Gastrocnemius medialis (tissue), 4 donors: ENCODE data around the gene BLOC1S2. TPM values are rescaled to one million over a fixed set of nuclear protein-coding genes. Genes with fewer than 3 reads are reported as not detected.
"Not testable (repeated sequence)": the region's sequence is repeated elsewhere in the genome, so short reads cannot be mapped to it uniquely, and the experiment has no call there.

Experiments used
- ATAC-seq, 2 donors: fragments of 150-250 bp; one replicate each; pipeline ENCODE4 v1.9.1; 2016
- DNase-seq, 2 donors: peaks; one replicate each; pipeline ENCODE4 v3.0.0-alpha.2; 2019
- H3K27ac ChIP-seq, 4 donors: fragments of 200-600 bp; sonication (generic); 1 replicate in 1 of 4; 2 replicates in 3 of 4; pipeline ENCODE4 v1.5.1; 2016 to 2018; ENCODE audit warnings: mild to moderate bottlenecking in 2 of 4, moderate library complexity in 1 of 4
- H3K27me3 ChIP-seq, 3 donors: fragments of 200-600 bp; sonication (generic) in 2 of 3; 1 replicate in 1 of 3; 2 replicates in 2 of 3; pipeline versions ENCODE4 v1.5.1 to v1.6.0; 2016 to 2019; ENCODE audit warnings: mild to moderate bottlenecking in 1 of 3, moderate library complexity in 1 of 3
- H3K36me3 ChIP-seq, 2 donors: fragments of 200-600 bp; sonication (generic) in 1 of 2; one replicate each; pipeline ENCODE4 v1.5.1; 2017 to 2018
- H3K4me1 ChIP-seq, 2 donors: fragments of 200-600 bp; sonication (generic) in 1 of 2; one replicate each; pipeline ENCODE4 v1.5.1; 2016 to 2017; ENCODE audit warnings: mild to moderate bottlenecking in 2 of 2
- H3K4me3 ChIP-seq, 4 donors: fragments of 200-600 bp; sonication (generic) in 3 of 4; 1 replicate in 1 of 4; 2 replicates in 3 of 4; pipeline ENCODE4 v1.5.1; 2016 to 2019; ENCODE audit warnings: mild to moderate bottlenecking in 2 of 4
- H3K9me3 ChIP-seq, 3 donors: fragments of 200-600 bp; sonication (generic) in 2 of 3; 1 replicate in 1 of 3; 2 replicates in 2 of 3; pipeline ENCODE4 v1.5.1; 2016 to 2019
- CTCF ChIP-seq, 5 experiments: fragments of 450-650 bp in 3 of 5; fragments of 200-600 bp in 2 of 5; sonication (generic) in 2 of 5; IDR thresholded peaks in 4 of 5; conservative IDR thresholded peaks in 1 of 5; 1 replicate in 4 of 5; 2 replicates in 1 of 5; pipeline ENCODE4 v1.5.1; 2016 to 2019; ENCODE audit warnings: antibody characterized with exemption in 5 of 5, mild to moderate bottlenecking in 3 of 5, moderate library complexity in 3 of 5
- POLR2A ChIP-seq, 2 donors: fragments of 450-650 bp; IDR thresholded peaks; one replicate each; pipeline ENCODE4 v1.6.1; 2017; ENCODE audit warnings: antibody characterized with exemption in 2 of 2, mild to moderate bottlenecking in 2 of 2, moderate library complexity in 2 of 2
- in situ Hi-C, 4 donors: fragments of 200-750 bp; cut with MboI; loops; one replicate each; pipeline versions ENCODE4 v1.15.0 to v1.8.0; 2017; ENCODE audit warnings: low sequenced_read_pairs in 4 of 4
- intact Hi-C: fragments of 100-400 bp; cut with DNase I; formaldehyde crosslinking; loops from one replicate; pipeline ENCODE4 v1.15.1; 2023; ENCODE audit warnings: low total_unique reads
- total RNA-seq, 4 donors: library from RNA; depleted of rRNA; stranded (reverse); fragments of >200 nt; gene quantifications; one replicate each; pipeline versions ENCODE4 v1.1.0 to v1.2.3, GENCODE V29; 2016

The BLOC1S2 gene
- total RNA-seq, 4 donors from 2014 or later, result 60.4 to 114 (median 75.1) TPM

- intact Hi-C loops, result no loop called here
- in situ Hi-C loops, result no loop called here
- H3K9me3 ChIP-seq, result no peaks in the 10 kb centered on the region
- H3K4me3 ChIP-seq, result no peak overlapping the region
- no peaks in the 10 kb centered on the region for H3K36me3 ChIP-seq
- H3K4me1 ChIP-seq, result no peaks in the 10 kb centered on the region
- no peak overlapping the region for H3K27ac ChIP-seq
- H3K27me3 ChIP-seq, result peaks cover 0 to 9% (median 7%) of the 10 kb centered on the region in 3 donors
- no peak for DNase-seq
- TF ChIP-seq POLR2A (IDR thresholded peaks at IDR 0.05), result no peak
- no peak for TF ChIP-seq CTCF (IDR thresholded peaks at IDR 0.05 in 4 of 5, conservative IDR thresholded peaks at IDR 0.05 in 1 of 5)
- ATAC-seq, result no peak
Measured at GRCh38 chr10:100311298-100311697, 24.8 kb upstream of the BLOC1S2 start.

- H3K4me3 ChIP-seq, result no peak overlapping the region
- intact Hi-C loops, result no loop called here
- no peak for ATAC-seq
- in situ Hi-C loops, result no loop called here
- no peaks in the 10 kb centered on the region for H3K4me1 ChIP-seq
- TF ChIP-seq POLR2A (IDR thresholded peaks at IDR 0.05), result no peak
- TF ChIP-seq CTCF (IDR thresholded peaks at IDR 0.05 in 4 of 5, conservative IDR thresholded peaks at IDR 0.05 in 1 of 5), result no peak
- peaks cover 4 to 7% (median 6%) of the 10 kb centered on the region in 3 donors for H3K27me3 ChIP-seq
- DNase-seq, result no peak
- no peak overlapping the region for H3K27ac ChIP-seq
- no peaks in the 10 kb centered on the region for H3K9me3 ChIP-seq
- H3K36me3 ChIP-seq, result no peaks in the 10 kb centered on the region
Measured at GRCh38 chr10:100307684-100308083, 21.2 kb upstream of the BLOC1S2 start.

GRCh38 chr10:100306861-100307260 is 20.4 kb upstream of the BLOC1S2 start:
- intact Hi-C loops (no loop called here), in situ Hi-C loops (no loop called here)
- H3K9me3 ChIP-seq, result no peaks in the 10 kb centered on the region
- no peak for ATAC-seq
- H3K27ac ChIP-seq, result no peak overlapping the region
- TF ChIP-seq CTCF (IDR thresholded peaks at IDR 0.05 in 4 of 5, conservative IDR thresholded peaks at IDR 0.05 in 1 of 5), result no peak
- TF ChIP-seq POLR2A (IDR thresholded peaks at IDR 0.05), result no peak
- peaks cover 0 to 9% (median 6%) of the 10 kb centered on the region in 3 donors for H3K27me3 ChIP-seq
- H3K4me3 ChIP-seq, result no peak overlapping the region
- DNase-seq, result no peak
- no peaks in the 10 kb centered on the region for H3K4me1 ChIP-seq
- H3K36me3 ChIP-seq, result no peaks in the 10 kb centered on the region

GRCh38 chr10:100304414-100304813 is 17.9 kb upstream of the BLOC1S2 start:
- DNase-seq (no peak), ATAC-seq (no peak)
- in situ Hi-C loops, result no loop called here
- Histone ChIP-seq H3K27ac (no peak overlapping the region), H3K9me3 (no peaks in the 10 kb centered on the region), H3K27me3 (peaks cover 6 to 10% (median 9%) of the 10 kb centered on the region in 3 donors), H3K36me3 (no peaks in the 10 kb centered on the region), H3K4me1 (no peaks in the 10 kb centered on the region), H3K4me3 (no peak overlapping the region)
- intact Hi-C loops, result no loop called here
- TF ChIP-seq CTCF (IDR thresholded peaks at IDR 0.05 in 4 of 5, conservative IDR thresholded peaks at IDR 0.05 in 1 of 5) (no peak), POLR2A (IDR thresholded peaks at IDR 0.05) (no peak)

- no peaks in the 10 kb centered on the region for H3K9me3 ChIP-seq
- H3K36me3 ChIP-seq, result no peaks in the 10 kb centered on the region
- no peaks in the 10 kb centered on the region for H3K4me1 ChIP-seq
- in situ Hi-C loops, result no loop called here
- peaks cover 6 to 10% (median 9%) of the 10 kb centered on the region in 3 donors for H3K27me3 ChIP-seq
- ATAC-seq, result no peak
- TF ChIP-seq CTCF (IDR thresholded peaks at IDR 0.05 in 4 of 5, conservative IDR thresholded peaks at IDR 0.05 in 1 of 5) (peak in 4 of 5 experiments; percentile 8 to 51 (median 21)), POLR2A (IDR thresholded peaks at IDR 0.05) (no peak)
- H3K27ac ChIP-seq, result no peak overlapping the region
- DNase-seq, result no peak
- intact Hi-C loops, result no loop called here
- no peak overlapping the region for H3K4me3 ChIP-seq
Measured at GRCh38 chr10:100303724-100304319, 17.3 kb upstream of the BLOC1S2 start.

GRCh38 chr10:100301123-100301522 is 14.6 kb upstream of the BLOC1S2 start:
- H3K9me3 ChIP-seq, H3K27ac ChIP-seq, in situ Hi-C loops, ATAC-seq, H3K4me3 ChIP-seq, intact Hi-C loops, H3K36me3 ChIP-seq, DNase-seq, H3K4me1 ChIP-seq: not testable (repeated sequence)
- H3K27me3 ChIP-seq, result peaks cover 6 to 14% (median 10%) of the 10 kb centered on the region in 3 donors
